Measurements from ENCODE around the gene SLC30A4.

SLC30A4 gene

GRCh38 chr15:45449916-45450867 lies 72.4 kb downstream of the SLC30A4 start:
- DNase-seq (ENCODE audit: low spot score), result no peak

GRCh38 chr15:45449395-45449794 lies 73.2 kb downstream of the SLC30A4 start:
- no peak for DNase-seq (ENCODE audit: low spot score)

- DNase-seq (ENCODE audit: low spot score), result no peak
Measured at GRCh38 chr15:45448066-45448915, 74.3 kb downstream of the SLC30A4 start.

GRCh38 chr15:45443645-45444044 lies 78.9 kb downstream of the SLC30A4 start:
- DNase-seq (ENCODE audit: low spot score), result no peak

GRCh38 chr15:45442507-45443135 lies 79.9 kb downstream of the SLC30A4 start:
- no peak for DNase-seq (ENCODE audit: low spot score)

GRCh38 chr15:45441686-45442085 lies 80.9 kb downstream of the SLC30A4 start:
- no peak for DNase-seq (ENCODE audit: low spot score)

- no peak for DNase-seq (ENCODE audit: low spot score)
Measured at GRCh38 chr15:45441036-45441435, 81.5 kb downstream of the SLC30A4 start.

- no peak for DNase-seq (ENCODE audit: low spot score)
Measured at GRCh38 chr15:45439521-45440260, 82.9 kb downstream of the SLC30A4 start.

GRCh38 chr15:45435124-45435903 lies 87.2 kb downstream of the SLC30A4 start:
- no peak for DNase-seq (ENCODE audit: low spot score)

GRCh38 chr15:45434078-45434567 lies 88.4 kb downstream of the SLC30A4 start:
- DNase-seq (ENCODE audit: low spot score), result no peak

GRCh38 chr15:45431511-45431910 lies 91.0 kb downstream of the SLC30A4 start:
- no peak for DNase-seq (ENCODE audit: low spot score)

- peak; percentile 36 for DNase-seq (ENCODE audit: low spot score)
Measured at GRCh38 chr15:45429941-45430792, 92.4 kb downstream of the SLC30A4 start.
